ENCODE measurements around the gene WNT10A.

GRCh38 chr2:218871345-218872302 is 9.0 kb upstream of the WNT10A start:
- no peak for TF ChIP-seq CTCF (IDR thresholded peaks at IDR 0.05)
- no peak for TF ChIP-seq POLR2A (IDR thresholded peaks at IDR 0.05)
